ENCODE data around the gene TM9SF2. TPM values are rescaled to one million over a fixed set of nuclear protein-coding genes. Genes with fewer than 3 reads are reported as not detected.

Gene TM9SF2
- total RNA-seq, 2 donors from 2014 or later = 71.5 TPM

GRCh38 chr13:99523838-99524237, 22.6 kb downstream of the TM9SF2 start:
- ATAC-seq (no peak), DNase-seq (no peak)
- intact Hi-C loops (cut with DNase I) = no loop called here

DNA sequence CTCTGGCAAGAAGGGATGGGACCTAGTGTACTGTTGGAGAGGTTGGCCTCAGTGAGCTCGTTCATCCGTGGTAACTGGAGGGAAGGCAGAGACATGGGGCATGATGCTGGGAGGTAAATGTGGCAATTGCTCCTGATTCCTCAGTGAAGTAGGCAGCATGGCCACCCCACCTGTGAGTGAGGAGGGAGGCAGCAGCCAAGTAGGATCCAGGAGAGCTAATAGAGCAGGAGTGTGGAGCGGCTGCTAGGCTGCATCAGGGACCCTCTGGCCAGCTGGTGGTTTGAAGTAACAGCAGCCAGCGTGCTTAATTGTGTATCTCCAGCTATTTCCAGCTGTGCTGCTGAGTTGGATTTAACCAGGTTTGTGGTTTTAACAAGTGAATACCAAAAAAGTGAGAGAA, 24.7 kb downstream of the TM9SF2 start:
- no peak for ATAC-seq
- intact Hi-C loops (cut with DNase I) = no loop called here
- DNase-seq = no peak

- ATAC-seq = no peak
- no peak for DNase-seq
- intact Hi-C loops (cut with DNase I) = no loop called here
Measured at GRCh38 chr13:99526549-99526948, 25.3 kb downstream of the TM9SF2 start.

GRCh38 chr13:99527301-99527700, 26.0 kb downstream of the TM9SF2 start:
- intact Hi-C loops (cut with DNase I) = no loop called here
- ATAC-seq (no peak), DNase-seq (no peak)

GRCh38 chr13:99528547-99528946, 27.3 kb downstream of the TM9SF2 start:
- no peak for ATAC-seq
- DNase-seq = no peak
- intact Hi-C loops (cut with DNase I) = no loop called here

GRCh38 chr13:99536023-99536422, 34.8 kb downstream of the TM9SF2 start:
- no peak for DNase-seq
- intact Hi-C loops (cut with DNase I) = no loop called here
- no peak for ATAC-seq

DNA sequence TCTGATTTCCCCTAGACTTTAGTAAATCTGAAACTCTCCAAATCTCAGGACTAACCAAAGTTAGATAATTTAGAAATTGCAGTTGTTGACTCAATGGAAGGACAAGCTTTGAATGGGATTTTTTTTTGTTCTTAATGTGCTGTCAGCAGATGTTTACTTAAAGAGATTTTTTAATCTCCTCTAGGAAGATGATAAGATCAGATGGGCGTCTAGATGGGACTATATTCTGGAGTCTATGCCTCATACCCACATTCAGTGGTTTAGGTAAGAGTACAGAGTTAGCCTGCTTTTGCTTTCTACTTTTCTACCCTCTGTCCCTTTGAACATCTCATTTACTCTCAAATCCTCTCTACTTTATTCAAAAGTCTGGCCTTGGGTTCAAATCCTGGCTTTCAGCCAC, 39.3 kb downstream of the TM9SF2 start:
- intact Hi-C loops (cut with DNase I) = no loop called here
- no peak for DNase-seq
- no peak for ATAC-seq

GRCh38 chr13:99542788-99543406, 41.6 kb downstream of the TM9SF2 start:
- intact Hi-C loops (cut with DNase I) = no loop called here
- DNase-seq = no peak
- ATAC-seq = peak; percentile 47 to 63

DNA sequence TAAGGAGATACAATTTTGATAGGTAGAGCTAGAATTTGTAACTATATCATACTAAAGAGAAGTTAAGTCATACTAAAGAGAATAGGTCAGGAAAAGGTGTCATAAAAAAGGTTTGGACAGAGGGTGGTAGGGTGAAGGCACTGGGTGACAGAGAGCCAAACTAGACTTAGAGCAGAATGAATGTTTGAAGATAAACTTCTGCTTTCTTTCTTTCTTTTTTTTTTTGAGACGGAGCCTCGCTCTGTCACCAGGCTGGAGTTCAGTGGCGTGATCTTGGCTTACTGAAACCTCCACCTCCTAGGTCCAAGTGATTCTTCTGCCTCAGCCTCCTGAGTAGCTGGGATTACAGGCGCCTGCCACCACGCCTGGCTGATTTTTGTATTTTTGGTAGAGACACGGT, 44.1 kb downstream of the TM9SF2 start:
- ATAC-seq (no peak), DNase-seq (no peak)
- intact Hi-C loops (cut with DNase I) = no loop called here

GRCh38 chr13:99545979-99546378, 44.7 kb downstream of the TM9SF2 start:
- intact Hi-C loops (cut with DNase I) = no loop called here
- ATAC-seq (no peak), DNase-seq (no peak)

DNA sequence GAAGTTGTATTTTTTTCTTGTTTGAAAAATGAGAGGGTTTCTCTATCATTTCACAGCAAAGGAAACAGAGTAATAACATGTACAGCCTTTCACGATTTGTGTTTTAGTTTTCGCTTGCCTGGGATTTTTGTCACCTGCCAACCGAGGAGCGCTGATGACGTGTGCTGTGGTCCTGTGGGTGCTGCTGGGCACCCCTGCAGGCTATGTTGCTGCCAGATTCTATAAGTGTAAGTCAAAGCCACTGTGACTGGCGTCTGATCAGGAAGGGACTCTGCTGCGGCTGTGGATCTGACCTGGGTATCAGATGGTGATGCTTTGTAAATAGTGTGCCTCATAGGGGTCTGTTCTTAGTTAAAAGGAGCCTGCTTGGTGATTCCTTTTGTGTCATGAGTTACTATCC, 45.6 kb downstream of the TM9SF2 start:
- DNase-seq (no peak), ATAC-seq (no peak)
- intact Hi-C loops (cut with DNase I) = no loop called here

- DNase-seq (no peak), ATAC-seq (no peak)
- intact Hi-C loops (cut with DNase I) = no loop called here
Measured at GRCh38 chr13:99548448-99548847, 47.2 kb downstream of the TM9SF2 start.

- DNase-seq (no peak), ATAC-seq (no peak)
- intact Hi-C loops (cut with DNase I) = no loop called here
Measured at GRCh38 chr13:99553033-99553432, 51.8 kb downstream of the TM9SF2 start.

DNA sequence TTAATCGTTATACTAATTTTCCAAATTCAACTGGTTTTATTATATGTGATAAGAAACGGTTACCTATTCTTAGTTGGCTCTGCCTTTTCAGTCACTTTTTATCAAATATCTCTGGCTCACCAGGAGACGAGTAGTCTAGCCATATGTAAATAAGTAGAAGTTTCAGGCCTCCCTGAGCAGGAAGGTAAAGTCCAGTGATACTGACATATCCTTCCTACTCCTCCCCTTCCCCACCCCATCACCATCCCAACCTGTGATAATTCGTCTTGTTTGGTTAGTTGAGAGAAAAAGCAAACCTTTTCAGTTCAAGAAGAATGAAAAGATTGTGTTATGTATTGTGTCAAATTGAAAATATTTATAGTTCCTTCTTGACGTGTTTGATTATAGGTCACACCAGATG, 53.9 kb downstream of the TM9SF2 start:
- DNase-seq (no peak), ATAC-seq (no peak)
- intact Hi-C loops (cut with DNase I) = no loop called here

- intact Hi-C loops (cut with DNase I) = no loop called here
- no peak for DNase-seq
- ATAC-seq = no peak
Measured at GRCh38 chr13:99556867-99557443, 55.7 kb downstream of the TM9SF2 start.

DNA sequence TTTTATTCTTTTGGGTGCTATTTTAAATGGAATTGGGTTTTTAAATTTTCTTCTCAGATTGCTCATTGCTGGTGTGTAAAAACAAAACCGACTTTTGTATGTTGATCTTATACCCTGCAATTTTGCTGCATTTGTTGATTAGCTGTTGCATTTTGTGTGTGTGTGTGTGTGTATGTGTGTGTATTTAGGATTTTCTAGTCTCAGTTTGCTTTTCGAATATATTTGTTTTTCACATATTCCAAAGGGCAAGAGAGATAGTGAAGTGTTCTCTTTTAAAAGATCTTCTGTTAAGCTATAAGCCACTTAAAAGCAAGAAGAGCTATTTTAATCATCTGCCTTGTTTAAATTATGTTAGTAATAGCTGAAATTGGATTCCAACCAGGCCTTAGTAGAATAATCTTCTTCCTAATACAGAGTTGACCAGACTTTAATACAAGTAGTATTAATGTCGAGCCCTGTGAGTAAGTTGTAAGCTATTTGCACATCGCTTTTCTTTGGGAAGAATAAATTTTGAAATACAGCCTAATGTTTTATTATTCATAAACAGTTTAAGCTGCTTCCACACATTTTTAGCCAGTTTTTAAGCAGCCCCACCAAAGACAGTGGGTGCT, 57.4 kb downstream of the TM9SF2 start:
- intact Hi-C loops (cut with DNase I) = no loop called here
- ATAC-seq (no peak), DNase-seq (no peak)

GRCh38 chr13:99559560-99559959, 58.3 kb downstream of the TM9SF2 start:
- ATAC-seq (no peak), DNase-seq (no peak)
- intact Hi-C loops (cut with DNase I) = no loop called here

- intact Hi-C loops (cut with DNase I) = no loop called here
- DNase-seq = no peak
- ATAC-seq = no peak
Measured at GRCh38 chr13:99563404-99563803, 62.1 kb downstream of the TM9SF2 start.

- ATAC-seq = no peak
- intact Hi-C loops (cut with DNase I) = no loop called here
Measured at GRCh38 chr13:99564386-99564785, 63.1 kb downstream of the TM9SF2 start.

GRCh38 chr13:99565478-99566124, 64.3 kb downstream of the TM9SF2 start:
- ATAC-seq = peak in 1 of 2 donors; percentile 18
- intact Hi-C loops (cut with DNase I) = no loop called here
- no peak for DNase-seq

More at GRCh38 chr13:99564386-99564785, 63.1 kb downstream of the TM9SF2 start:
- no peak for DNase-seq

Measured in left cardiac atrium (tissue), 4 donors.